ENCODE data around the gene SPAG6. TPM values are rescaled to one million over a fixed set of nuclear protein-coding genes. Genes with fewer than 3 reads are reported as not detected.
"Not testable (repeated sequence)": the region's sequence is repeated elsewhere in the genome, so short reads cannot be mapped to it uniquely, and the experiment has no call there.

SPAG6 gene
- total RNA-seq, 2 experiments from 2014 or later = not detected

DNA sequence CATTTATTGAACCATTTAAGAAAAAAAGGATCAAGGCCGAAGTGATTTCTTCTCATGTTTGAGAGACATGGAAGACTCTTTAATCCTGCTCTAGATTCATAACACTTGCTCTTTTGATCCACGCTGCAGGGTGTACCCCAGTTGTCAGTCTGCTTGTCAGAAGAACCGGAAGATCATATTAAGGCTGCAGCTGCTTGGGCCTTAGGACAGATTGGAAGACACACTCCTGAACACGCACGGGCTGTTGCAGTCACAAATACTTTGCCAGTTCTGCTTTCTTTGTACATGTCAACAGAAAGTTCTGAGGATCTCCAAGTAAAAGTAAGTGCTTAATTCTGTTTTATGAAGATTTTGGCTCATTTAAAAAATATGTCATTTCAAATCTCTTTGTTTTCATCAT lies 46.3 kb downstream of the SPAG6 start:
- H3K36me3 Mint-ChIP-seq (ENCODE audit: low read depth) = no peaks in the 10 kb centered on the region
- intact Hi-C loops (cut with micrococcal nuclease) = no loop called here
- H3K27me3 Mint-ChIP-seq (ENCODE audit: low read depth) = peaks cover 2% of the 10 kb centered on the region
- no peak overlapping the region for H3K4me3 Mint-ChIP-seq
- no peak overlapping the region for H3K27ac Mint-ChIP-seq
- CTCF ChIA-PET = no interaction called here
- no peaks in the 10 kb centered on the region for H3K9me3 Mint-ChIP-seq
- no peak for DNase-seq
- no peaks in the 10 kb centered on the region for H3K4me1 Mint-ChIP-seq (ENCODE audit: low read depth)

DNA sequence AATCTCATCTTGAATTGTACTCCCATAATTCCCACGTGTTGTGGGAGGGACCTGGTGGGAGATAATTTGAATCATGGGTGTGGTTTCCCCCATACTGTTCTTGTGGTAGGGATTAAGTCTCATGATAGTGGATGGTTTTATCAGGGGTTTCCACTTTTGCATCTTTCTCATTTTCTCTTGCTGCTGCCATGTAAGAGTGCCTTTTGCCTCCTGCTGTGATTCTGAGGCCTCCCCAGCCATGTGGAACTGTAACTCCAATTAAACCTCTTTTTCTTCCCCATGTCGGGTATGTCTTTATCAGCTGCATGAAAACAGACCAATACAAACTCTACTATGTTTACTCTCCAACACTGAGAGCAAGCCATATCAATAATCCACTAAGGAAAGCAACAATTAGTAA lies 50.9 kb downstream of the SPAG6 start:
- intact Hi-C loops (cut with micrococcal nuclease); H3K9me3 Mint-ChIP-seq: not testable (repeated sequence)

DNA sequence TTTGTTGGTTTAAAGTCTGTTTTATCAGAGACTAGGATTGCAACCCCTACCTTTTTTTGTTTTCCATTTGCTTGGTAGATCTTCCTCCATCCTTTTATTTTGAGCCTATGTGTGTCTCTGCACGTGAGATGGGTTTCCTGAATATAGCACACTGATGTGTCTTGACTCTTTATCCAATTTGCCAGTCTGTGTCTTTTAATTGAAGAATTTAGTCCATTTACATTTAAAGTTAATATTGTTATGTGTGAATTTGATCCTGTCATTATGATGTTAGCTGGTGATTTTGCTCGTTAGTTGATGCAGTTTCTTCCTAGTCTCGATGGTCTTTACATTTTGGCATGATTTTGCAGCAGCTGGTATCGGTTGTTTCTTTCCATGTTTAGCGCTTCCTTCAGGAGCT lies 61.6 kb downstream of the SPAG6 start:
- H3K27ac Mint-ChIP-seq; intact Hi-C loops (cut with micrococcal nuclease); H3K36me3 Mint-ChIP-seq (ENCODE audit: low read depth); H3K4me1 Mint-ChIP-seq (ENCODE audit: low read depth); CTCF ChIA-PET; H3K4me3 Mint-ChIP-seq; H3K27me3 Mint-ChIP-seq (ENCODE audit: low read depth); DNase-seq; H3K9me3 Mint-ChIP-seq: not testable (repeated sequence)

More for the DNA sequence above, 50.9 kb downstream of the SPAG6 start:
- H3K27ac Mint-ChIP-seq; H3K4me1 Mint-ChIP-seq (ENCODE audit: low read depth); H3K36me3 Mint-ChIP-seq (ENCODE audit: low read depth); DNase-seq; CTCF ChIA-PET; H3K4me3 Mint-ChIP-seq; H3K27me3 Mint-ChIP-seq (ENCODE audit: low read depth): not testable (repeated sequence)

DNA sequence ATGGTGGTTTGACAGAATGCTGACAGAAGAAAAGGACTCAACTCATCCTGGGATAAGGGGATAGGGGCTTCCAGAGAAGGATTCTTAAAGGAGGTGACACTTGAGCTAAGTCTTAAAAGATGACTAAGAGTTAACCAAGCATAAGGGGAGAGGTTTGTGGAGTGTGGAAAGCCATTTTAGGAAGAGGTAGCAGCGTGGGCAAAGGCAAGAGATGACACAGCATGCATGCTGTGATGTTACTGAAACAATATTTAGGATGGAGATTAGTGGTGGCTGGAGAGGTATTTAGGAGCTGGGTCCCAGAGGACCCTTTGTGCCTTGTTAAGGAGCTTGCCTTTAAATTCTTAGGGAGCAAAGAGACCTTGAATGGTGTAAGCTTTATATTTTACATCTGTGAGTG lies 65.1 kb downstream of the SPAG6 start:
- H3K4me1 Mint-ChIP-seq (ENCODE audit: low read depth) = no peaks in the 10 kb centered on the region
- peaks cover 6% of the 10 kb centered on the region for H3K27me3 Mint-ChIP-seq (ENCODE audit: low read depth)
- H3K27ac Mint-ChIP-seq = no peak overlapping the region
- CTCF ChIA-PET = no interaction called here
- no peak for DNase-seq
- peaks cover 2% of the 10 kb centered on the region for H3K9me3 Mint-ChIP-seq
- no peak overlapping the region for H3K4me3 Mint-ChIP-seq
- peaks cover 3% of the 10 kb centered on the region for H3K36me3 Mint-ChIP-seq (ENCODE audit: low read depth)
- intact Hi-C loops (cut with micrococcal nuclease) = loop anchor here (5.0 kb wide), 2 partner anchors 33 to 58 kb away; no protein-coding TSS in a partner anchor

DNA sequence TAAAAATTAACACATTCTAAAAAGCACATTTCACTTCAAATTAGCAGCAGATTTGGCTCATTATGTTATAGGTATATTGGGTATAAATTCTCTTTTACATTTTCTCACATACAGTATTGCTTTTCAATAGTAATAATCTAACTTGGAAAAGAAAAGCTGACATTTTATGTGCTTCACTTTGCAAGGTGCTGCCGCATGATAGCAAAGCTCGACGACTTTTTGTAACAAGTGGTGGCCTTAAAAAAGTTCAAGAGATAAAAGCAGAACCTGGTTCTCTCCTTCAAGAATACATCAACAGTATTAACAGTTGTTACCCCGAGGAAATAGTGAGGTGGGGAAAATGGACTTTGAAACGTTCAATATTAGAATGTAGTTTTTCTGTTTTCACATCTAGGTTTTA lies 65.5 kb downstream of the SPAG6 start:
- no peaks in the 10 kb centered on the region for H3K4me1 Mint-ChIP-seq (ENCODE audit: low read depth)
- no peak overlapping the region for H3K4me3 Mint-ChIP-seq
- H3K27ac Mint-ChIP-seq = no peak overlapping the region
- peaks cover 6% of the 10 kb centered on the region for H3K27me3 Mint-ChIP-seq (ENCODE audit: low read depth)
- intact Hi-C loops (cut with micrococcal nuclease) = loop anchor here (5.0 kb wide), 2 partner anchors 34 to 59 kb away; no protein-coding TSS in a partner anchor
- H3K9me3 Mint-ChIP-seq = peaks cover 2% of the 10 kb centered on the region
- peaks cover 3% of the 10 kb centered on the region for H3K36me3 Mint-ChIP-seq (ENCODE audit: low read depth)
- CTCF ChIA-PET = no interaction called here
- DNase-seq = no peak

DNA sequence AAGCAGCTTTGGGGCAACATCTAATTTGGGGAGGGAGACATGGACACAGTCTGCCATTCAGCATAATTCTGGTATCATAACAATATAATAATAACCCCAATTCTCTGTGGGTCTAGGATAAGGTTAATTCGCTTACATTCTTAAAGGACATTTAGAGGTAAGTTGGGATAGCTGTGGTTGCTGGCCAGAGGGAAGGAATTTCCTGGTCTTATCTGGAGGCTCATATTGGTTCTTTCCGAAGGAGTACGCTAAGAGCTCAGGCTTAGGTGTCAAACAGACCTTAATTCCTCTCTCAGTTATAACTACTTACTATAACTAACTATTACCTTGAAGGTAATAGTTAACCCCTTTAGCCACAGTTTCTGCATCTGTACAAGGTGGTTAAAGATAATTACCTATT lies 68.8 kb downstream of the SPAG6 start:
- CTCF ChIA-PET = no interaction called here

DNA sequence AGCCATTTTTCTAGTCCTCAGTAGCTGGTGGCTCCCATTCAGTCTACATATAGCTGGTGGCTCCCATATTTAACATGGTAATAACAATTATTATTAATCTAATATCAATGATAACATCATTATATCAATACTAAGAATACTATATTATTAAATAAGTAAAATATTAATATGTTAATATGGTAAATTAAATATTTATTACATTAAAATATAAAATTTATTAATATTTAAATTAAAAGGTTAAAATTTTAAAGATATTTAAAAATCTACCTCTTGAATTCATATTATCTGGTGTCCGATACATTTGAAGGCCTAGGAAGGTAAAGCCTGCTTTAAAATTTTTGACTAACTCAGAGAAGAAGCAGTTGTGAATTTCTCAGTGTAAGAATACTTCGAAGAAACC lies 69.8 kb downstream of the SPAG6 start:
- Mint-ChIP-seq H3K27me3 (ENCODE audit: low read depth) (peaks cover 2% of the 10 kb centered on the region), H3K4me1 (ENCODE audit: low read depth) (no peaks in the 10 kb centered on the region), H3K36me3 (ENCODE audit: low read depth) (no peaks in the 10 kb centered on the region), H3K4me3 (no peak overlapping the region), H3K9me3 (no peaks in the 10 kb centered on the region), H3K27ac (no peak overlapping the region)
- intact Hi-C loops (cut with micrococcal nuclease) = no loop called here
- CTCF ChIA-PET = no interaction called here
- no peak for DNase-seq

More for the DNA sequence above, 68.8 kb downstream of the SPAG6 start:
- Mint-ChIP-seq H3K27me3 (ENCODE audit: low read depth) (peaks cover 6% of the 10 kb centered on the region), H3K4me3 (no peak overlapping the region), H3K27ac (no peak overlapping the region), H3K36me3 (ENCODE audit: low read depth) (no peaks in the 10 kb centered on the region), H3K9me3 (no peaks in the 10 kb centered on the region), H3K4me1 (ENCODE audit: low read depth) (no peaks in the 10 kb centered on the region)
- DNase-seq = no peak
- intact Hi-C loops (cut with micrococcal nuclease) = loop anchor here (5.0 kb wide), 2 partner anchors 37 to 62 kb away; no protein-coding TSS in a partner anchor

DNA sequence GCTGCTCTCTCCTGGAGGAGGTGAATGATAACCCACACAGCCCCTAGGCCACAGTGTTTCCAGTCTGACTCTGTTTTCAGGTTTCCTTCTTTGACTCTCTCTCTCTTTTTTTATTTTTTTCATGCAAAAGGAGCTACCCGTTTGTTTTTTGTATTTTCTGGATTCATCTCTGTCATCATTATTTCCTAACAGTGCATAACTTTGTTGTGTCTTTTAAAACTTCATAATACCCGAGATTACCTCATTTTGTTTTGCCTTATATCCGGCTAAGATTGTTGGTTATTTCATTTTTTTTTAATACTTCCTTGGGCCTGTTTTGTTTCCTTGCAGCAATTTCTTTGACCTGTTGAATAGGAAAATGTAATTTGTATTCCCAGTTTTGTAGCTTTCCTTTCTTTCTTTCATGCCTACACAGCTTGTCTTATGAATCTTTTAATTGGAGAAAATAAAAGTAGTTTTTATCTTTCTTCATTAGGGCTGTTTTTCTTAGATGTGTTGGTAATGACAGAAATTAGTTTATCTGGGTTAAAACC lies 72.5 kb downstream of the SPAG6 start:
- intact Hi-C loops (cut with micrococcal nuclease) = no loop called here
- Mint-ChIP-seq H3K4me3 (no peak overlapping the region), H3K27ac (no peak overlapping the region), H3K4me1 (ENCODE audit: low read depth) (no peaks in the 10 kb centered on the region), H3K27me3 (ENCODE audit: low read depth) (peaks cover 2% of the 10 kb centered on the region), H3K9me3 (no peaks in the 10 kb centered on the region), H3K36me3 (ENCODE audit: low read depth) (no peaks in the 10 kb centered on the region)
- DNase-seq = no peak
- CTCF ChIA-PET = interaction anchor here (0.7 kb wide), 1 partner anchor 429 kb away, joined by 3 read pairs; no protein-coding TSS in a partner anchor

DNA sequence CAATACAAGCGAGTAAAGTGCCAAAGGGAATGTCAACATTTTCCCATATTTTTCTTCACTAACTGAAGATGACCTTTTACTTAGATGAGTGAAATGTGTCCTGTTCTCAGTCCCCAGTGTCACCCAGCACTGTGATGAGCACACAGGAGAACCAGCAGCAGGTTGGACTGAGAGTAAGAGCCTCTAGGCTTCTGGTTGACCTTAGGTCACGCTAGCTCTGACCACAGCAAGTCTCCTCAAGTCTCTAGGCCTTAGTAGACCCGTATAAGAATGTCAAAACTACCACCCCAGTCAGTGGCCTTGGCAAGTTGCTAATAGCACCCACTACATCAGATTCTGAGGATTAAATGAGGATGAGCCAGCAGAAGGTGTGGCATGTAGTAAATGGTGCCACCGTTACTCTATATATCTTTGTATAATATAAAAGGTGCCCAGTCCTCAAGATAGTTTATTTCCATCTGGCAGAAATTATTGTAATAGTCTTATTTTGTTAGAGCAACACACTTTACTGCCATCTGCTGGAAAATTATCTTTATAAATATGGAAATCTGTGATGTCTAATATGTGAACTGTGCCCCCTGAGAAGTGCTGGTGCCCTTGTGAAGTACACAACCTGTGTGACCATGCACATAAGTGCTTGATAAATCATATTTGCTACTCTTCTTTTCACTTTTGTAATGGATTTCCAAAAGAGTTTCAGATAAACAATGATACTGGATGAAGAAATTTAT lies 75.7 kb downstream of the SPAG6 start:
- H3K27me3 Mint-ChIP-seq (ENCODE audit: low read depth) = no peaks in the 10 kb centered on the region
- H3K4me3 Mint-ChIP-seq = no peak overlapping the region
- CTCF ChIA-PET = no interaction called here
- intact Hi-C loops (cut with micrococcal nuclease) = loop anchor here (1.0 to 5.0 kb wide), 7 partner anchors 162 to 924 kb away; no protein-coding TSS in a partner anchor
- H3K9me3 Mint-ChIP-seq = no peaks in the 10 kb centered on the region
- no peak for DNase-seq
- H3K36me3 Mint-ChIP-seq (ENCODE audit: low read depth) = no peaks in the 10 kb centered on the region
- no peak overlapping the region for H3K27ac Mint-ChIP-seq
- H3K4me1 Mint-ChIP-seq (ENCODE audit: low read depth) = no peaks in the 10 kb centered on the region

DNA sequence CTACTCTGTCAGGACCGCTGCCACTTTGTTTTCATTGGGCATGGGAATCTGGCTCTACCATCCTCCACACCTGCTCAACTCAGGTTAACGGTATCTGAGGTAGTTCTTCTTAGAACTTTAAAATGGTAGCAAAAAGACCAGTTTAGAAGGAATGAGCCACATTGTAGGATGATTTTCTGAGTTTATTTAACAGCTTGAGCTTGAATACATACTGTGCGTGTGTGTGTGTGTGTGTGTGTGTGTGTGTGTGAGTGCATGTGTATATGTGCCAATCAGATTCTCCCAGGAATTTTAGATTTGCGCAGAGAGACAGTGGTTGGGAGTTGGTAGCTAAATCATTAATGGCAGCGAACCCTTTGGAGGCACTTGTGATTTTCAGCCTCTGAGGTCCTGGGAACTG lies 81.4 kb downstream of the SPAG6 start:
- no peaks in the 10 kb centered on the region for H3K9me3 Mint-ChIP-seq
- H3K27me3 Mint-ChIP-seq (ENCODE audit: low read depth) = peaks cover 5% of the 10 kb centered on the region
- intact Hi-C loops (cut with micrococcal nuclease) = no loop called here
- H3K4me3 Mint-ChIP-seq = no peak overlapping the region
- no peaks in the 10 kb centered on the region for H3K4me1 Mint-ChIP-seq (ENCODE audit: low read depth)
- no peaks in the 10 kb centered on the region for H3K36me3 Mint-ChIP-seq (ENCODE audit: low read depth)
- DNase-seq = no peak
- H3K27ac Mint-ChIP-seq = no peak overlapping the region
- CTCF ChIA-PET = no interaction called here

DNA sequence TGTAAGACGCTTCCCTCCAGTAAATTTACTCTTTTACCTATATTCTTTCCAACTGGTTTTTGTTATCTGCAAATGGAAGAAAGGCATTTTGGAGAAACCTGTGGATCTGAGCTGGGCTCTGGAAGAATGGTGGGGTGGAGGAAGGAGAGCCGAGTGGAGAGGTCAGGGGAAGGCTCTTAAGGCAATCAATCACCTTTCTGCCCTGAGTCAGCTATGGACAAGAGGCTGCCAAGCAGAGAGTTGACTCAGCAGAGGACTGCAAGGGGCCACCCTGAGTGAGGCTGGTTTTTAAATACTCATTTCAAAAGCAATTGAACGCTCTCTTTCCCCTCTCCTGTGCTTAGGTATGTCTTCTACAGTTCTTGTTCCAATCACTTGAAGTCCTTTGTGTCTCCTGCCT lies 81.8 kb downstream of the SPAG6 start:
- CTCF ChIA-PET = interaction anchor here (0.6 kb wide), 1 partner anchor 760 kb away, joined by 3 read pairs; no protein-coding TSS in a partner anchor
- no peaks in the 10 kb centered on the region for H3K9me3 Mint-ChIP-seq
- H3K4me3 Mint-ChIP-seq = no peak overlapping the region
- H3K36me3 Mint-ChIP-seq (ENCODE audit: low read depth) = no peaks in the 10 kb centered on the region
- no peaks in the 10 kb centered on the region for H3K4me1 Mint-ChIP-seq (ENCODE audit: low read depth)
- no peak for DNase-seq
- no peak overlapping the region for H3K27ac Mint-ChIP-seq
- H3K27me3 Mint-ChIP-seq (ENCODE audit: low read depth) = peaks cover 5% of the 10 kb centered on the region
- intact Hi-C loops (cut with micrococcal nuclease) = no loop called here

DNA sequence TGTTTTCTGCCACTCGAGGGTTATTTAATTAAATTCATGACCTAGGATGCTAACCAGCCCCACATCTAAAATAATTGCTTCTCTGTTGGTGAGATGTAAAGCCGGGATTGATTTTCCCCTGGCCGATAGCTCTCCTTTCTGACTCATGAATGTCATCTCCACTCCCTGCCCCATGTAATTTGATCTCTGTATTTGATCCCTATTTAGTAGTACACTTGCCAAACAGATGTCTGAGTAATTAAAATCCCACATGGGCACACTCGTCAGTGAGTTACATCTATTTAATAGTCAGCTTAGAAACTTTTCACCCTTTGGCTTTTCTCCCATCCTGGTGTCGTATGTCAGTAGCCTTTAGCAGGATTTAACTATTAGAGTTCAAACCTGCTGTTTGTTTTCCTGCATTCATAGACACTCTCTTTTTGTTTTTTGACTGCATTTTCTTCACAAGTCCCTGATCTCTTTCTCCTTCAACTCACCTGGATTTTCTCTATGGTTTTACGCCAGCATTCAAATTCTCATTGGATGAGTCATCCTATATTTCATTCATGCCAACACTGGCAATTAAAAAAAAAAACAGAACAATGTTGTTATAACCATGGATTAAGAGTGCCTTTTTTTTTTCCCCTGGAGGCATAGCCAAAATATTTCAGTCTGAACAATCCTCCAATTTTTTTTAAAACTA lies 82.7 kb downstream of the SPAG6 start:
- intact Hi-C loops (cut with micrococcal nuclease) = no loop called here
- H3K4me1 Mint-ChIP-seq (ENCODE audit: low read depth) = no peaks in the 10 kb centered on the region
- H3K4me3 Mint-ChIP-seq = no peak overlapping the region
- no peaks in the 10 kb centered on the region for H3K9me3 Mint-ChIP-seq
- no peak for DNase-seq
- CTCF ChIA-PET = no interaction called here
- H3K27me3 Mint-ChIP-seq (ENCODE audit: low read depth) = peaks cover 5% of the 10 kb centered on the region
- H3K27ac Mint-ChIP-seq = no peak overlapping the region
- no peaks in the 10 kb centered on the region for H3K36me3 Mint-ChIP-seq (ENCODE audit: low read depth)

DNA sequence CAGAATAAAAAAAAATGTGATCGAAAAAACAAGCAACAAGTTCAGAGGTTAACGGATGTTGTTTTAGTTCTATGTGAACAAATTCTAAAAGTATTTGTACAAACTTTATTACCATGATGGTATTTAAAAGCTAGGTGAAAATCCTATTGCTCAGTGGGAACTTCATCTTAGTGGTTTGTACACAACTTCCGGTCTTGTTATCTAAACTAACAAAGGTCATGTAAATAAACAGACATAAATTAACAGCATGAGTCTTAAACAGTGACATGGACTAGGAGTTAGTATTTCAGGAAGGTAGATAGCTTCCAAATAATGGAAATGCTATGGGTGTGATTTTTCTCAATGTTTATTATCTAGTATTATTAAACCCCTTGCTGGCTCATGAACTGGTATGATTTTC lies 83.8 kb downstream of the SPAG6 start:
- no peak overlapping the region for H3K27ac Mint-ChIP-seq
- intact Hi-C loops (cut with micrococcal nuclease) = no loop called here
- H3K36me3 Mint-ChIP-seq (ENCODE audit: low read depth) = no peaks in the 10 kb centered on the region
- DNase-seq = no peak
- peaks cover 5% of the 10 kb centered on the region for H3K27me3 Mint-ChIP-seq (ENCODE audit: low read depth)
- H3K4me1 Mint-ChIP-seq (ENCODE audit: low read depth) = peaks cover 5% of the 10 kb centered on the region
- no peak overlapping the region for H3K4me3 Mint-ChIP-seq
- no peaks in the 10 kb centered on the region for H3K9me3 Mint-ChIP-seq
- CTCF ChIA-PET = interaction anchor here (0.9 kb wide), 2 partner anchors 325 to 560 kb away, joined by 7 read pairs; no protein-coding TSS in a partner anchor

Measured in activated naive CD4-positive, alpha-beta T cell treated with anti-CD3 and anti-CD28 coated beads for 36 hours (primary cell).